HEK293T (cell line): ENCODE measurements around the gene ULK3.

Experiments
- CTCF ChIA-PET: fragments of 350-600 bp; formaldehyde crosslinking; extraction: SDS; loops from one replicate; lab custom pipeline; 2021; ENCODE audit warnings: antibody characterized with exemption, inconsistent platforms; lab: Yijun Ruan, JAX
- POLR2A ChIA-PET: fragments of 350-600 bp; formaldehyde crosslinking; extraction: SDS; loops from one replicate; lab custom pipeline; 2020; ENCODE audit warnings: antibody characterized with exemption, inconsistent platforms; lab: Yijun Ruan, JAX
- DNase-seq: peaks from one replicate; pipeline ENCODE4 v3.0.0; 2012; ENCODE audit warnings: mixed read lengths; ENCODE audit errors: extremely low spot score
- ARNT ChIP-seq: fragments of 450-650 bp; IDR thresholded peaks from 2 replicates; pipeline ENCODE4 v1.6.1; 2017; ENCODE audit warnings: mild to moderate bottlenecking
- BHLHE40 ChIP-seq: fragments of 450-650 bp; IDR thresholded peaks from 2 replicates; pipeline ENCODE4 v1.6.1; 2016; ENCODE audit warnings: mild to moderate bottlenecking, moderate library complexity, borderline replicate concordance
- CTBP1 ChIP-seq: fragments of 450-650 bp; IDR thresholded peaks from 2 replicates; pipeline ENCODE4 v1.6.1; 2016; ENCODE audit warnings: borderline replicate concordance
- ELF4 ChIP-seq: fragments of 450-650 bp; IDR thresholded peaks from 2 replicates; pipeline ENCODE4 v1.6.1; 2017; ENCODE audit warnings: antibody characterized with exemption
- FOXA1 ChIP-seq: fragments of 450-650 bp; IDR thresholded peaks from 2 replicates; pipeline ENCODE4 v1.6.1; 2016; ENCODE audit warnings: mild to moderate bottlenecking
- FOXK2 ChIP-seq: fragments of 450-650 bp; IDR thresholded peaks from 2 replicates; pipeline ENCODE4 v1.6.1; 2016; ENCODE audit warnings: mild to moderate bottlenecking
- FOXM1 ChIP-seq: fragments of 450-650 bp; IDR thresholded peaks from 2 replicates; pipeline ENCODE4 v1.6.1; 2017; ENCODE audit warnings: mild to moderate bottlenecking, borderline replicate concordance
- HDGF ChIP-seq: fragments of 450-650 bp; IDR thresholded peaks from 2 replicates; pipeline ENCODE4 v1.6.1; 2017; ENCODE audit warnings: antibody characterized with exemption, borderline replicate concordance
- L3MBTL2 ChIP-seq: fragments of 450-650 bp; conservative IDR thresholded peaks from 2 replicates; pipeline ENCODE4 v1.6.1; 2016; ENCODE audit warnings: mild to moderate bottlenecking
- LEF1 ChIP-seq: fragments of 450-650 bp; IDR thresholded peaks from 2 replicates; pipeline ENCODE4 v1.6.1; 2017; ENCODE audit warnings: mild to moderate bottlenecking, borderline replicate concordance
- NFRKB ChIP-seq: fragments of 450-650 bp; IDR thresholded peaks from 2 replicates; pipeline ENCODE4 v1.6.1; 2016; ENCODE audit warnings: mild to moderate bottlenecking, moderate library complexity
- PKNOX1 ChIP-seq: fragments of 450-650 bp; IDR thresholded peaks from 2 replicates; pipeline ENCODE4 v1.6.1; 2016
- SP1 ChIP-seq: fragments of 450-650 bp; IDR thresholded peaks from 2 replicates; pipeline ENCODE4 v1.6.1; 2017
- SUZ12 ChIP-seq: fragments of 450-650 bp; IDR thresholded peaks from 2 replicates; pipeline ENCODE4 v1.6.1; 2016; ENCODE audit warnings: mild to moderate bottlenecking
- TARDBP ChIP-seq: fragments of 450-650 bp; IDR thresholded peaks from 2 replicates; pipeline ENCODE4 v1.6.1; 2016
- ZNF384 ChIP-seq: fragments of 450-650 bp; IDR thresholded peaks from 2 replicates; pipeline ENCODE4 v1.6.1; 2016

Gene ULK3

GRCh38 chr15:74816624-74817369 lies 26.2 kb downstream of the ULK3 start:
- POLR2A ChIA-PET = interaction anchor here (1.1 to 1.4 kb wide), 2 partner anchors 25 to 90 kb away, joined by 3 read pairs; partner anchors contain the start of gene FAM219B
- no peak for DNase-seq
- CTCF ChIA-PET = interaction anchor here (0.8 to 1.0 kb wide), 2 partner anchors 36 to 45 kb away, joined by 3 read pairs; no protein-coding TSS in a partner anchor
- TF ChIP-seq L3MBTL2 (no peak), SUZ12 (no peak), FOXM1 (no peak), SP1 (no peak), BHLHE40 (no peak), HDGF (no peak), CTBP1 (no peak)

DNA sequence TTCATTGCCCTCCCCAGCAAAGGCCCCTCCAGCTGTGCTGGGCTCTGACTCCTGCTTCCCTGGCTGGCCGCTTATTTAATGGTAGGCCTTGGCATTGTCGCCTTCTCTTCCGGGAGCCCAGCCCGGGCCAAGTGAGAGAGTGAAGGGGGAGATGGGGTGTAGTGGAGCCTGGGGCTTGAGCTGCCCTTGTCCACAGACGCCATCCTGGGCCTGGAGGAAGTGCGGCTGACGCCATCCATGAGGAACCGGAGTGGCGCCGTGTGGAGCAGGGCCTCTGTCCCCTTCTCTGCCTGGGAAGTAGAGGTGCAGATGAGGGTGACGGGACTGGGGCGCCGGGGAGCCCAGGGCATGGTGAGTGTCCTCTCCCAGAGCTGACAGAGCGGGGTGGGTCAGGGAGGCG lies 27.0 kb downstream of the ULK3 start:
- CTCF ChIA-PET = no interaction called here
- no peak for DNase-seq
- POLR2A ChIA-PET = interaction anchor here (1.1 to 1.4 kb wide), 2 partner anchors 26 to 91 kb away, joined by 3 read pairs; partner anchors contain the start of gene FAM219B
- TF ChIP-seq ZNF384 (no peak), ELF4 (no peak), CTBP1 (no peak), LEF1 (no peak), TARDBP (no peak), PKNOX1 (no peak), BHLHE40 (no peak), L3MBTL2 (no peak), SP1 (no peak)

GRCh38 chr15:74815121-74815934 lies 27.6 kb downstream of the ULK3 start:
- CTCF ChIA-PET = no interaction called here
- DNase-seq = no peak
- POLR2A ChIA-PET = interaction anchor here (1.1 to 1.4 kb wide), 2 partner anchors 27 to 91 kb away, joined by 3 read pairs; partner anchors contain the start of gene FAM219B
- no peak for TF ChIP-seq LEF1
- TF ChIP-seq BHLHE40 = no peak
- no peak for TF ChIP-seq FOXM1
- TF ChIP-seq L3MBTL2 = no peak
- no peak for TF ChIP-seq ZNF384
- TF ChIP-seq FOXK2 = no peak
- TF ChIP-seq FOXA1 = no peak
- no peak for TF ChIP-seq ARNT
- no peak for TF ChIP-seq NFRKB
- no peak for TF ChIP-seq CTBP1
- no peak for TF ChIP-seq TARDBP
- TF ChIP-seq HDGF = no peak
- no peak for TF ChIP-seq SUZ12
- no peak for TF ChIP-seq PKNOX1
- TF ChIP-seq ELF4 = no peak
- TF ChIP-seq SP1 = no peak

DNA sequence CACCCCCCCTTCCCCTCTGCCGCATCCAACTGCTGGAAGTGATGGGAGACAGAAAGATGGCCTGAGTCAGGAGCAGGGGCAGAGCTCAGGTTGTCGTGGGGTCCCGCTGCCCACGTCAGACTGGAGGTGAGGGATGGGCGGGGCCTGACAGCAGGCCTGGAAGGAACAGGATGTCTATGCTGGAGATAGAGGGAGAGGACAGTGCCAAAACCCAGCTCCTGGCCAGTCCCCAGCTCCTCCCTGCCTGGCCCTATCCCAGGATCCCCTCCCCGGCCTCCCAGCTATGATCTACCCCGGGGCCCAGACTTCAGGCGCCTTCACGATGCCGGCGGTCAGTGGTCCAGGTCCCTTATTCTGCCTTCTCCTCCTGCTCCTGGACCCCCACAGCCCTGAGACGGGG lies 30.4 kb downstream of the ULK3 start, which contains the start of gene LMAN1L:
Gene LMAN1L (plus strand): TSS at position 303 of the 400 bp plus-strand sequence. CDS start 20 bp downstream, at position 323.
- TF ChIP-seq PKNOX1 (no peak), ARNT (no peak), HDGF (no peak), SP1 (no peak), ZNF384 (no peak), LEF1 (no peak), NFRKB (no peak), TARDBP (no peak)
- POLR2A ChIA-PET = no interaction called here

GRCh38 chr15:74809956-74810355 lies 33.0 kb downstream of the ULK3 start:
- ChIA-PET CTCF (interaction anchor here (0.6 to 2.4 kb wide), 4 partner anchors 10 to 431 kb away, joined by 5 to 10 read pairs (median 7); no protein-coding TSS in a partner anchor), POLR2A (interaction anchor here (0.9 kb wide), 1 partner anchor 10 kb away, joined by 3 read pairs; no protein-coding TSS in a partner anchor)
- no peak for DNase-seq
- no peak for TF ChIP-seq SP1
- no peak for TF ChIP-seq ZNF384
- TF ChIP-seq NFRKB = no peak
- TF ChIP-seq HDGF = no peak
- TF ChIP-seq BHLHE40 = no peak

More for the DNA sequence above, 30.4 kb downstream of the ULK3 start, which contains the start of gene LMAN1L:
- no peak for DNase-seq
- CTCF ChIA-PET = interaction anchor here (1.3 kb wide), 1 partner anchor 31 kb away, joined by 3 read pairs; no protein-coding TSS in a partner anchor
